ENCODE data around the gene DYNLT2. TPM values are rescaled to one million over a fixed set of nuclear protein-coding genes. Genes with fewer than 3 reads are reported as not detected.
"Not testable (repeated sequence)": the region's sequence is repeated elsewhere in the genome, so short reads cannot be mapped to it uniquely, and the experiment has no call there.

The DYNLT2 gene
- total RNA-seq, 2 donors from 2014 or later: 1.5 to 1.7 TPM

DNA sequence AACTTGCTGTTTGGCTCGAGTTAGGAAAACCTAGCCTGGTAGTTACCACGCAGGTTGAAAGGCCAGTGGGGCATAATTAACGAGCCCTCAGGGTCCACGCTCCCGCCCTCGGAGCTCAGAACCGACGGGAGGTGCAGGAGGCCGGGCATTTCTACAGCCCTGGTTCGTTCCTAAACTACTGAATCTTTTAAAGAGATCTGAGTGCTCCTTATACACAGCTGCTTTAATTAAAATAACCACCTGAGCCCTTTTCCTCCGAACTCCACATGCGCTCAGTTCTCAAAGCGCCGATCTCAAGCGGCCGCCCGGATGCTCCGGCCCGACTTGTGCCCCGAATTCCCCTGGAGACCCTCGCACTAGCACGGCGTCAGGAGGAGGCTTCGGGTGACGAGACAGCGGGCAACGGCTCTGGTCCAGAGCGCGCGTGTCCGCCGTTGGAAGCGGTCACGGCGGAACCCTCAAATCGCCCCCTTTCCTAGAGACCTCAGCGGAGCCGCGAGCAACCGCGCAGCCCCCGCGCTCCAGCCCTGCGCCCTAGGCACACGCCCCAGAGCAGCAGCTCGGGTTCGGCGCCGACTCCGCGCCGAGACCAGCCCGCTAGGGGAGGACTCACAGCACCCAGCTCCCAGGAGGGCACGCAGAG is 49.9 kb downstream of the DYNLT2 start:
- Mint-ChIP-seq H3K27me3 (ENCODE audit: insufficient read depth) (no peaks in the 10 kb centered on the region), H3K36me3 (ENCODE audit: low read depth) (peaks cover 37% of the 10 kb centered on the region), H3K4me3 (peak overlapping the region; percentile 91), H3K9me3 (peaks cover 11% of the 10 kb centered on the region), H3K27ac (peak overlapping the region; percentile 96), H3K4me1 (peaks cover 28% of the 10 kb centered on the region)
- 0% methylated on average over 27 to 54 of the region's 54 CpGs for WGBS, 2 experiments (ENCODE audit: insufficient coverage in 1 of 2, insufficient read length in 1 of 2)
- no peak for DNase-seq
- peak overlapping the region; percentile 58 for H3K27ac ChIP-seq (ENCODE audit: low read depth, low read length)
- no peaks in the 10 kb centered on the region for H3K27me3 ChIP-seq (ENCODE audit: control insufficient read depth, insufficient read depth, low read length, poor library complexity, severe bottlenecking)
- H3K36me3 ChIP-seq (ENCODE audit: control insufficient read depth, insufficient read depth, low read length): peaks cover 65% of the 10 kb centered on the region
- TF ChIP-seq, protein P1, sequence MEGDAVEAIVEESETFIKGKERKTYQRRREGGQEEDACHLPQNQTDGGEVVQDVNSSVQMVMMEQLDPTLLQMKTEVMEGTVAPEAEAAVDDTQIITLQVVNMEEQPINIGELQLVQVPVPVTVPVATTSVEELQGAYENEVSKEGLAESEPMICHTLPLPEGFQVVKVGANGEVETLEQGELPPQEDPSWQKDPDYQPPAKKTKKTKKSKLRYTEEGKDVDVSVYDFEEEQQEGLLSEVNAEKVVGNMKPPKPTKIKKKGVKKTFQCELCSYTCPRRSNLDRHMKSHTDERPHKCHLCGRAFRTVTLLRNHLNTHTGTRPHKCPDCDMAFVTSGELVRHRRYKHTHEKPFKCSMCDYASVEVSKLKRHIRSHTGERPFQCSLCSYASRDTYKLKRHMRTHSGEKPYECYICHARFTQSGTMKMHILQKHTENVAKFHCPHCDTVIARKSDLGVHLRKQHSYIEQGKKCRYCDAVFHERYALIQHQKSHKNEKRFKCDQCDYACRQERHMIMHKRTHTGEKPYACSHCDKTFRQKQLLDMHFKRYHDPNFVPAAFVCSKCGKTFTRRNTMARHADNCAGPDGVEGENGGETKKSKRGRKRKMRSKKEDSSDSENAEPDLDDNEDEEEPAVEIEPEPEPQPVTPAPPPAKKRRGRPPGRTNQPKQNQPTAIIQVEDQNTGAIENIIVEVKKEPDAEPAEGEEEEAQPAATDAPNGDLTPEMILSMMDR (conservative IDR thresholded peaks at IDR 0.05): no peak
- H3K9me3 ChIP-seq (ENCODE audit: control insufficient read depth, low read length): peaks cover 19% of the 10 kb centered on the region
- peak overlapping the region; percentile 95 for H3K4me3 ChIP-seq (ENCODE audit: low read length)
- H3K9ac ChIP-seq (ENCODE audit: extremely low read depth, low read length, poor library complexity, severe bottlenecking): peak overlapping the region; percentile 83
- peaks cover 11% of the 10 kb centered on the region for H3K4me1 ChIP-seq (ENCODE audit: control insufficient read depth, insufficient read depth, low read length)

DNA sequence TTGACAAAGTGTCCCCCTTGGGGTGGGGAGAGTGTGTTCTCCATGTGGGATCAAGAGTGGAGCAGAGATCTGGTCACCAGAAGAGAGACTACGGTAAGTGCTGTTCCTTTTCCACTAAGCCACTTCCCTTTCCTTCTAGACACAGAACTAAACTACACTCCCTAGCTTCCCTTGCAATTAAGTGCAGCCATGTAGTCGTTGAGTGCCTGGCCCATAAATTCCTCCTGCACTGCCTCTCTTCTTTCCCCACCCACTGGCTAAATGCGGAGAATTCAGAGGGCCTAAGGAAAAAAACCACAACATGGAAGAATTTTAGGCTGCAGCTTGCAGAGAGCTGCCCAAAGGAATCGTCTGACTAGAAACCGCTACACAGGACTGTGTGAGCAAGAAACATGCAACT is 51.1 kb downstream of the DYNLT2 start:
- H3K27ac ChIP-seq (ENCODE audit: low read depth, low read length): no peak overlapping the region
- H3K4me1 ChIP-seq (ENCODE audit: control insufficient read depth, insufficient read depth, low read length): peaks cover 11% of the 10 kb centered on the region
- H3K27me3 ChIP-seq (ENCODE audit: control insufficient read depth, insufficient read depth, low read length, poor library complexity, severe bottlenecking): no peaks in the 10 kb centered on the region
- no peaks in the 10 kb centered on the region for H3K27me3 Mint-ChIP-seq (ENCODE audit: insufficient read depth)
- H3K4me1 Mint-ChIP-seq: peaks cover 28% of the 10 kb centered on the region
- peak overlapping the region; percentile 95 for H3K4me3 ChIP-seq (ENCODE audit: low read length)
- peaks cover 20% of the 10 kb centered on the region for H3K9me3 Mint-ChIP-seq
- peaks cover 64% of the 10 kb centered on the region for H3K36me3 ChIP-seq (ENCODE audit: control insufficient read depth, insufficient read depth, low read length)
- H3K4me3 Mint-ChIP-seq: peak overlapping the region; percentile 91
- 68 to 78% methylated on average over 1 to 5 of the region's 5 CpGs for WGBS, 2 experiments (ENCODE audit: insufficient coverage in 1 of 2, insufficient read length in 1 of 2)
- peak overlapping the region; percentile 24 for H3K9ac ChIP-seq (ENCODE audit: extremely low read depth, low read length, poor library complexity, severe bottlenecking)
- H3K36me3 Mint-ChIP-seq (ENCODE audit: low read depth): peaks cover 44% of the 10 kb centered on the region
- DNase-seq: no peak
- peak overlapping the region; percentile 32 for H3K27ac Mint-ChIP-seq
- TF ChIP-seq, protein P1 (conservative IDR thresholded peaks at IDR 0.05): no peak
- H3K9me3 ChIP-seq (ENCODE audit: control insufficient read depth, low read length): peaks cover 30% of the 10 kb centered on the region

- H3K9me3 Mint-ChIP-seq: peaks cover 39% of the 10 kb centered on the region
Observed at GRCh38 chr6:169697115-169697514, 54.3 kb downstream of the DYNLT2 start.

More at GRCh38 chr6:169697115-169697514, 54.3 kb downstream of the DYNLT2 start:
- not testable (repeated sequence) for H3K4me1 Mint-ChIP-seq; H3K4me3 Mint-ChIP-seq; H3K27ac ChIP-seq (ENCODE audit: low read depth, low read length); H3K4me3 ChIP-seq (ENCODE audit: low read length); H3K27me3 ChIP-seq (ENCODE audit: control insufficient read depth, insufficient read depth, low read length, poor library complexity, severe bottlenecking); H3K27ac Mint-ChIP-seq; H3K27me3 Mint-ChIP-seq (ENCODE audit: insufficient read depth); H3K9ac ChIP-seq (ENCODE audit: extremely low read depth, low read length, poor library complexity, severe bottlenecking)
- Histone ChIP-seq H3K9me3 (ENCODE audit: control insufficient read depth, low read length) (peaks cover 62% of the 10 kb centered on the region), H3K36me3 (ENCODE audit: control insufficient read depth, insufficient read depth, low read length) (peaks cover 65% of the 10 kb centered on the region), H3K4me1 (ENCODE audit: control insufficient read depth, insufficient read depth, low read length) (peaks cover 11% of the 10 kb centered on the region)
- peaks cover 65% of the 10 kb centered on the region for H3K36me3 Mint-ChIP-seq (ENCODE audit: low read depth)
- TF ChIP-seq, protein P1 (conservative IDR thresholded peaks at IDR 0.05): peak; percentile 77
- peak; percentile 84 for DNase-seq
- 83 to 86% methylated on average over 7 to 10 of the region's 10 CpGs for WGBS, 2 experiments (ENCODE audit: insufficient coverage in 1 of 2, insufficient read length in 1 of 2)
